ENCODE data around the gene MCF2. TPM values are rescaled to one million over a fixed set of nuclear protein-coding genes. Genes with fewer than 3 reads are reported as not detected.

MCF2 gene
- total and polyA plus RNA-seq, 2 of the 4 experiments (the other 2 are of a cell fraction), result 0.07 TPM; not detected in 1

DNA sequence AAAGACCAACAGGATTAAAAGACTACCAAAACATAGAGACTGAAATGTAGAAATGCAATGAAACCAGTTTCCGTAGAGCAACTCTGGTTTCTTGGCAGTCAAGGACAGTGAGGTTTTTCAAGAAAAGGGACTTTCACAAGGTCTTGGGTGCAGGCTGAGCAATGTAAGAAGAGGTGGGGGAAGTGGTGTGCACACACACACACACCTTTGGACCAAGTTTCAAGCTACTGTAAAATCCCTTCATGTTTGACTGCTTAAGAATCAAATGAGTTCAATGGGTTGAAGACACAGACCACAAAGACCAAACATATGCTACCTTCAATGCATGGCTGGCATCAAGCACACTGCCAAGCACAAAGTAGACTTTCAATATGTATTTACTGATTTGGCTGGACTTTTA lies 17.8 kb upstream of the MCF2 start:
- Histone ChIP-seq H2BK120ac (ENCODE audit: low read depth, low read length) (no peak overlapping the region), H4K20me1 (ENCODE audit: insufficient read depth, low read length) (no peaks in the 10 kb centered on the region), H3K4ac (ENCODE audit: low read depth, low read length) (no peak overlapping the region), H2BK15ac (ENCODE audit: low read depth, low read length) (no peak overlapping the region), H3K14ac (replicated peaks; ENCODE audit: low read depth, low read length) (no peak overlapping the region), H3K4me3 (ENCODE audit: insufficient read depth, low read depth, low read length) (no peak overlapping the region), H4K5ac (ENCODE audit: low read depth, low read length) (no peak overlapping the region), H3K9me1 (ENCODE audit: insufficient read depth, low read length) (no peaks in the 10 kb centered on the region; the same call in 1 of the 2 replicates), H3K27me3 (ENCODE audit: control insufficient read depth, insufficient read depth, low read length) (no peaks in the 10 kb centered on the region), H4K8ac (ENCODE audit: low read depth in 2 of 2, low read length in 2 of 2) (no peak overlapping the region), H2BK20ac (ENCODE audit: low read depth, low read length) (no peak overlapping the region), H3K56ac (ENCODE audit: extremely low read depth, insufficient read depth, low read length) (no peak overlapping the region), H3K36me3 (ENCODE audit: control insufficient read depth, insufficient read depth, low read length) (no peaks in the 10 kb centered on the region), H2BK5ac (ENCODE audit: low read depth, low read length, poor library complexity, severe bottlenecking) (no peak overlapping the region), H2AFZ (replicated peaks; ENCODE audit: low read length, poor library complexity) (no peak overlapping the region), H3K9me3 (ENCODE audit: control insufficient read depth, insufficient read depth, low read length) (no peaks in the 10 kb centered on the region), H3K9ac (ENCODE audit: low read depth, low read length) (no peak overlapping the region), H3K79me1 (ENCODE audit: low read depth in 1 of 2, low read length in 2 of 2) (no peaks in the 10 kb centered on the region), H3K4me1 (ENCODE audit: control insufficient read depth, insufficient read depth, low read length) (no peaks in the 10 kb centered on the region), H2AK5ac (ENCODE audit: low read depth, low read length) (no peak overlapping the region), H2AK9ac (replicated peaks; ENCODE audit: low read depth, low read length, poor library complexity) (no peak overlapping the region), H3K27ac (ENCODE audit: insufficient read depth, low read length) (no peak overlapping the region), H3K4me2 (ENCODE audit: low read depth, low read length) (no peak overlapping the region), H4K91ac (ENCODE audit: insufficient read depth, low read depth, low read length) (no peak overlapping the region), H3K23ac (ENCODE audit: low read depth, low read length) (no peak overlapping the region), H3K18ac (ENCODE audit: low read depth, low read length) (no peak overlapping the region)
- in situ Hi-C loops (cut with MboI; ENCODE audit: low sequenced_read_pairs) (no loop called here), intact Hi-C loops (cut with micrococcal nuclease) (loop anchor here (10.0 kb wide), 1 partner anchor 209 kb away; the partner anchor contains the start of gene ATP11C), dilution Hi-C loops (cut with HindIII; ENCODE audit: low sequenced_read_pairs, unreplicated experiment) (no loop called here)
- DNase-seq, result no peak
- ChIA-PET CTCF (interaction anchor here (0.5 to 0.6 kb wide), 2 partner anchors 301 to 1690 kb away, joined by 3 to 4 read pairs; no protein-coding TSS in a partner anchor), POLR2A (ENCODE audit: unreplicated experiment) (no interaction called here)
- BruUV-seq (replicated peaks), result no TSS peak
- no CpG with 5 or more reads among the region's 1 CpG for WGBS, 2 experiments (ENCODE audit: extremely low coverage in 2 of 2, insufficient read length in 1 of 2)
- no peak for ATAC-seq (ENCODE audit: low read depth)
- TF ChIP-seq RCOR1 (IDR thresholded peaks at IDR 0.05; ENCODE audit: insufficient replicate concordance, low read length) (no peak), NFE2L2 (IDR thresholded peaks at IDR 0.05; ENCODE audit: low read depth, low read length) (no peak), CHD1 (IDR thresholded peaks at IDR 0.05; ENCODE audit: low read depth, low read length) (no peak), MXI1 (IDR thresholded peaks at IDR 0.05; ENCODE audit: borderline replicate concordance, low read depth, low read length) (no peak), BHLHE40 (IDR thresholded peaks at IDR 0.05; ENCODE audit: low read depth, low read length) (no peak), CEBPB (IDR thresholded peaks at IDR 0.05; ENCODE audit: low read depth, low read length) (no peak), MAZ (IDR thresholded peaks at IDR 0.05; ENCODE audit: borderline replicate concordance, low read depth, low read length) (no peak), RAD21 (IDR thresholded peaks at IDR 0.05; ENCODE audit: low read length) (no peak), FOS (IDR thresholded peaks at IDR 0.05; ENCODE audit: low read depth, low read length) (no peak), CTCF (conservative IDR thresholded peaks at IDR 0.05; ENCODE audit: low read depth, low read length) (no peak), MAFK (IDR thresholded peaks at IDR 0.05; ENCODE audit: low read depth, low read length) (no peak)
